Right lobe of liver (tissue), 4 donors: ENCODE results near the gene ANO7.

ENCODE experiments used
- POLR2A ChIP-seq: fragments of 450-650 bp; IDR thresholded peaks from one replicate; pipeline ENCODE4 v1.6.1; 2017; ENCODE audit warnings: antibody characterized with exemption, mild to moderate bottlenecking
- TF ChIP-seq, protein P1 (sequence below), 4 donors: fragments of 200-600 bp in 3 of 4; fragments of 450-650 bp in 1 of 4; IDR thresholded peaks; one replicate each; pipeline versions ENCODE4 v1.5.1 to v1.8.0; 2016 to 2022; ENCODE audit warnings: antibody characterized with exemption in 4 of 4, mild to moderate bottlenecking in 2 of 4
- donor health status: DM: no; HTN: no; CAD: no.
- donor health status: DM: no; HTN: no; CAD: no.
- donor health status: DM: no; HTN: yes; CAD: no.

DNA sequence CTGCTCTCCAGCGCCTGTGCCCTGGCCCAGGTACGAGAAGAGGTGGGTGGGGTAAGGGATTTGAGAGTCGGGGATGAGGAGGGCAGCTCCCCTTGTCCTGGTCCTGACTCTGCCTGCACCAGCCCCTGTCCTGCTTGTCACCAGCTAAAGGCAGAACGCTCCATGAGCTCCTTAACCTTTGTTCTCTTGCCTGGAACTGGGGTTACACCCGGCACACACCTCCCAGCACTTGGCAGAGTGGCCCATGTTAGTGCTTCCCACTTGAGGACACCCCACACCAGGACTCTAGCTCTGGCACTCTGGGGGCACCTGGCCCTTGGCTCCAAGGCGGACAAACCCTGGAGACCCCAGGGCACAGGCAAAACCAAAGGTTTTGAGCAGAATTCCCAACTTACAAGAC is 19.2 kb downstream of the ANO7 start:
- TF ChIP-seq, protein P1, sequence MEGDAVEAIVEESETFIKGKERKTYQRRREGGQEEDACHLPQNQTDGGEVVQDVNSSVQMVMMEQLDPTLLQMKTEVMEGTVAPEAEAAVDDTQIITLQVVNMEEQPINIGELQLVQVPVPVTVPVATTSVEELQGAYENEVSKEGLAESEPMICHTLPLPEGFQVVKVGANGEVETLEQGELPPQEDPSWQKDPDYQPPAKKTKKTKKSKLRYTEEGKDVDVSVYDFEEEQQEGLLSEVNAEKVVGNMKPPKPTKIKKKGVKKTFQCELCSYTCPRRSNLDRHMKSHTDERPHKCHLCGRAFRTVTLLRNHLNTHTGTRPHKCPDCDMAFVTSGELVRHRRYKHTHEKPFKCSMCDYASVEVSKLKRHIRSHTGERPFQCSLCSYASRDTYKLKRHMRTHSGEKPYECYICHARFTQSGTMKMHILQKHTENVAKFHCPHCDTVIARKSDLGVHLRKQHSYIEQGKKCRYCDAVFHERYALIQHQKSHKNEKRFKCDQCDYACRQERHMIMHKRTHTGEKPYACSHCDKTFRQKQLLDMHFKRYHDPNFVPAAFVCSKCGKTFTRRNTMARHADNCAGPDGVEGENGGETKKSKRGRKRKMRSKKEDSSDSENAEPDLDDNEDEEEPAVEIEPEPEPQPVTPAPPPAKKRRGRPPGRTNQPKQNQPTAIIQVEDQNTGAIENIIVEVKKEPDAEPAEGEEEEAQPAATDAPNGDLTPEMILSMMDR (IDR thresholded peaks at IDR 0.05): no peak
- no peak for TF ChIP-seq POLR2A
